Uterus (tissue), 2 donors: ENCODE measurements around the gene LRRC26.

ENCODE experiments used
- POLR2A ChIP-seq, 2 donors: fragments of 450-650 bp; IDR thresholded peaks; one replicate each; pipeline ENCODE4 v1.6.1; 2016; ENCODE audit warnings: antibody characterized with exemption in 2 of 2, mild to moderate bottlenecking in 1 of 2, moderate library complexity in 1 of 2
- TF ChIP-seq, protein P1 (sequence below), 4 experiments: fragments of 200-600 bp in 2 of 4; fragments of 450-650 bp in 2 of 4; sonication (generic) in 2 of 4; IDR thresholded peaks; one replicate each; pipeline ENCODE4 v1.5.1; 2016 to 2019; ENCODE audit warnings: antibody characterized with exemption in 4 of 4, mild to moderate bottlenecking in 2 of 4, moderate library complexity in 1 of 4

DNA sequence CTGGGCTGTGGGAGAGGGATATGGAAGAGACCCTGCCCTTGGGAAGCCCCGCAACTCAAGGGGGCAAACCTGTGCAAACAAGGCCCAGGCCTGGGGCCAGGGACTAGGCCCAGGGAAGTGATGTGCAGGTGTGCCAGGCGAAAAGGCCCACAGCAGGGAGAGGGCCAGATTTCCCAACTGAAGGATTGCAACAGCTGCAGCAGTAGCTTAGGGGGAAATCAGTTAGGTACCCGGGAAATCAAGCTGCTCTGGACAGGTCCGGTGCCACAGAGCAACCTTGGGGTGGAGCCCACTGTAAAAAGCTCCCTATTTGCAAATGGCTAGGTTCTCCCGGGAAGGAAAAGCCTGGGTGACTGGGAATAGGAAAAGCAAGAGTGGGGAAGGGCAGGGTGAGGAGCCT lies 20.5 kb downstream of the LRRC26 start:
- no peak for TF ChIP-seq POLR2A (IDR thresholded peaks at IDR 0.05)
- TF ChIP-seq, protein P1, sequence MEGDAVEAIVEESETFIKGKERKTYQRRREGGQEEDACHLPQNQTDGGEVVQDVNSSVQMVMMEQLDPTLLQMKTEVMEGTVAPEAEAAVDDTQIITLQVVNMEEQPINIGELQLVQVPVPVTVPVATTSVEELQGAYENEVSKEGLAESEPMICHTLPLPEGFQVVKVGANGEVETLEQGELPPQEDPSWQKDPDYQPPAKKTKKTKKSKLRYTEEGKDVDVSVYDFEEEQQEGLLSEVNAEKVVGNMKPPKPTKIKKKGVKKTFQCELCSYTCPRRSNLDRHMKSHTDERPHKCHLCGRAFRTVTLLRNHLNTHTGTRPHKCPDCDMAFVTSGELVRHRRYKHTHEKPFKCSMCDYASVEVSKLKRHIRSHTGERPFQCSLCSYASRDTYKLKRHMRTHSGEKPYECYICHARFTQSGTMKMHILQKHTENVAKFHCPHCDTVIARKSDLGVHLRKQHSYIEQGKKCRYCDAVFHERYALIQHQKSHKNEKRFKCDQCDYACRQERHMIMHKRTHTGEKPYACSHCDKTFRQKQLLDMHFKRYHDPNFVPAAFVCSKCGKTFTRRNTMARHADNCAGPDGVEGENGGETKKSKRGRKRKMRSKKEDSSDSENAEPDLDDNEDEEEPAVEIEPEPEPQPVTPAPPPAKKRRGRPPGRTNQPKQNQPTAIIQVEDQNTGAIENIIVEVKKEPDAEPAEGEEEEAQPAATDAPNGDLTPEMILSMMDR (IDR thresholded peaks at IDR 0.05), result no peak
